ENCODE measurements around the gene PRDX6.
"Not testable (repeated sequence)": the region's sequence is repeated elsewhere in the genome, so short reads cannot be mapped to it uniquely, and the experiment has no call there.

Gene PRDX6

DNA sequence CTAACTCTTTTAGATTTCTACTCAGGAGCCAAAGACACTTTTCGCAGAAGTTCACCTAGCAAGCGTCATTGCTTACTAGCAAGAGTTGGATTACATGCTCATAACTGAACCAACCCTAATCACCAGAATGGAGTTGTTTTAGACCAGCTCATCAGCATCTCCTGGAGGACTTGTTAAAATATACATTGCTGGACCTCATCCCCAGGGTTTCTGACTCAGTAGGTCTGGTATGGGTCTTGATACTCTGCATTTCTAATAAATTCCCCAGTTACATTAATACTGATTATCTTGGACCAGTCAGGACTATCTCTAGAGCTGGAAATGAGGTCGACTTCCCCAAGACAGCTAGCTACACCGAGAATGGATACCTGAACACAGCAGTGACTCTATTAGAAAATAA lies 9.7 kb upstream of the PRDX6 start:
- Histone ChIP-seq H3K4me1 (ENCODE audit: control insufficient read depth, insufficient read depth, low read length) (no peaks in the 10 kb centered on the region), H3K9ac (ENCODE audit: low read length) (no peak overlapping the region), H3K4me3 (ENCODE audit: low read depth, low read length) (no peak overlapping the region), H3K36me3 (ENCODE audit: control insufficient read depth, insufficient read depth, low read length) (peaks cover 30% of the 10 kb centered on the region), H3K9me3 (ENCODE audit: control insufficient read depth, insufficient read depth, low read depth, low read length) (peaks cover 67% of the 10 kb centered on the region), H3K27me3 (ENCODE audit: control insufficient read depth, insufficient read depth, low read length) (no peaks in the 10 kb centered on the region), H3K27ac (ENCODE audit: low read depth, low read length) (no peak overlapping the region)

DNA sequence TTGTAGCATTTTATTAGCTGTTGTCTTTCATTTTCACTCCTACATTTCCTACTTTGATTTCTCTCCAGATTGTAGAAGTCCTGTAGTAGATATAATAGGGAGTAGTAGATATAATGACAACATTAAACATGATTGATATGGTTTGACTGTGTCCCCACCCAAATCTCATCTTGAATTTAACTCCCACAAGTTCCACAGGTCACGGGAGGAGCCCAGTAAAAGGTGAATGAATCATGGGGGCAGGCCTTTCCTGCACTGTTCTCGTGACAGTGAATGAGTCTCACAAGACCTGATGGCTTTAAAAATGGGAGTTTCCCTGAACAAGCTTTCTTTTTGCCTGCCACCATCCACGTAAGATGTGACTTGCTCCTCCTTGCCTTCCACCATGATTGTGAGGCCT lies 7.5 kb upstream of the PRDX6 start:
- Histone ChIP-seq H3K36me3 (ENCODE audit: control insufficient read depth, insufficient read depth, low read length) (peaks cover 42% of the 10 kb centered on the region), H3K4me3 (ENCODE audit: low read depth, low read length) (no peak overlapping the region), H3K4me1 (ENCODE audit: control insufficient read depth, insufficient read depth, low read length) (peaks cover 3% of the 10 kb centered on the region; the same call in 1 of the 2 replicates), H3K27me3 (ENCODE audit: control insufficient read depth, insufficient read depth, low read length) (no peaks in the 10 kb centered on the region), H3K9me3 (ENCODE audit: control insufficient read depth, insufficient read depth, low read depth, low read length) (peaks cover 58% of the 10 kb centered on the region), H3K27ac (ENCODE audit: low read depth, low read length) (no peak overlapping the region), H3K9ac (ENCODE audit: low read length) (no peak overlapping the region)

DNA sequence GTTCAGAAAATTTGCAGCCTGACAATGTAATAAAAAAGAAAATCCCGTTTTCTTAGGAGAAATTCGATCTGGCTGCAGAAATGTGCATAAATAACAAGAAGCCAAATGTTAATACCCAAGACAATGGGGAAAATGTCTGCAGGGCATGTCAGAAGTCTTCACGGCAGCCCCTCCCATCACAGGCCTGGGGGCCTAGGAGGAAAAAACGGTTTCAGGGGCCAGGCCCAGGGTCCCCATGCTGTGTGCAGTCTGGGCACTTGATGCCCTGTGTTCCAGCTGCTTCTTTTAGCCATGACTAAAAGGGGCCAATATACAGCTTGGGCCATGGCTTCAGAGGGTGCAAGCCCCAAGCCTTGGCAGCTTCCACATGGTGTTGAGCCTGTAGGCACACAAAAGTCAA lies 6.5 kb upstream of the PRDX6 start:
- Histone ChIP-seq H3K4me3 (ENCODE audit: low read depth, low read length) (no peak overlapping the region), H3K27me3 (ENCODE audit: control insufficient read depth, insufficient read depth, low read length) (no peaks in the 10 kb centered on the region), H3K36me3 (ENCODE audit: control insufficient read depth, insufficient read depth, low read length) (peaks cover 42% of the 10 kb centered on the region), H3K9ac (ENCODE audit: low read length) (no peak overlapping the region), H3K9me3 (ENCODE audit: control insufficient read depth, insufficient read depth, low read depth, low read length) (peaks cover 57% of the 10 kb centered on the region), H3K4me1 (ENCODE audit: control insufficient read depth, insufficient read depth, low read length) (peaks cover 3% of the 10 kb centered on the region; the same call in 1 of the 2 replicates), H3K27ac (ENCODE audit: low read depth, low read length) (no peak overlapping the region)

DNA sequence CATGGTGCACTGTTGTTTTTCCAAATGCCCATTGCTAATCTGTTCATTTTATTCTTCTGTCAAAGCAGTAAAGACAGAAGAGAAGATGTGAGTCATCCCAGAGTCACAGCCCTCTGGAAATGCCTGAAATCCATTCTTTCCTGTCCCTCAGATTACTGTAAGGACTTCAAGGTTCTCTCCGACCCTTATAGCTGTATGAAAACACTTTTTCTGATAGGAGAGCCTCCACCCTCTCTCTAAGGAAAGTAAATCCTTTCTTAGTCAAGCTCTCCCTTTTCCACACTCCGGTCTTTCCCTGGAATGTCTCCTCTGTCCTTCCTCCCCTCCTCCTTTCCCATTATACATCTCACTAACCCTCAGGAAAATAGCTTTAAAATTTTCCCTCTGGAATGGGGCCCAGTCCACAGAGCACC lies 3.5 kb upstream of the PRDX6 start:
- peak overlapping the region; percentile 59; the same call in 1 of the 2 replicates for H3K27ac ChIP-seq (ENCODE audit: low read depth, low read length)
- peaks cover 6% of the 10 kb centered on the region for H3K4me1 ChIP-seq (ENCODE audit: control insufficient read depth, insufficient read depth, low read length)
- peaks cover 35% of the 10 kb centered on the region for H3K9me3 ChIP-seq (ENCODE audit: control insufficient read depth, insufficient read depth, low read depth, low read length)
- peaks cover 27% of the 10 kb centered on the region for H3K36me3 ChIP-seq (ENCODE audit: control insufficient read depth, insufficient read depth, low read length)
- peak overlapping the region; percentile 35 for H3K9ac ChIP-seq (ENCODE audit: low read length)
- no peak overlapping the region; the same call in 1 of the 2 replicates for H3K4me3 ChIP-seq (ENCODE audit: low read depth, low read length)
- no peaks in the 10 kb centered on the region for H3K27me3 ChIP-seq (ENCODE audit: control insufficient read depth, insufficient read depth, low read length)

DNA sequence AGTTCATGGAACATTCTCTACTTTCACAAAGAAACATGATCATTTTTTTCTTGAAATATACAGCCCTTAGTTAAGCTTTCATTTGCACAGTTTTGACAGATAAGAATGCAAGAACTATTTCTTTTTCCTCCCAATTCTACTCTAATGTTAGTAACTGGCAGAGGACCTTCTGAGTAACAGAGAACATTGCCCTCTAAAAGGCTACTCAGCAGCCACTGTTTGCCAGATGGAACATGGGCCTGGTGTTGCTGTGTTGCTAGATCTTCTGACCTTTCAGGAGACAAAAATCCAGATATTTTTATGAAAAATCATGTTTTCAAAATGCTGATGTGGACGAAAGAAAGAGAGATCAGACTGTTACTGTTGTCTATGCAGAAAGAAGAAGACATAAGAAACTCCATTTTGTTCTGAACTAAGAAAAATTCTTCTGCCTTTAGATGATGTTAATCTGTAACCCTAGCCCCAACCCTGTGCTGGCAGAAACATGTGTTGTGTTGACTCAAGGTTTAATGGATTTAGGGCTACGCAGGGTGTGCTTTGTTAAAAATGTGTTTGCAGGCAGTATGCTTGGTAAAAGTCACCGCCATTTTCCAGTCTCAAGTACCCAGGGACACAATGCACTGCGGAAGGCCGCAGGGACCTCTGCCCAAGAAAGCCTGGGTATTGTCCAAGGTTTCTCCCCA lies 2.9 kb upstream of the PRDX6 start:
- H3K36me3 ChIP-seq (ENCODE audit: control insufficient read depth, insufficient read depth, low read length), result peaks cover 22% of the 10 kb centered on the region
- H3K9me3 ChIP-seq (ENCODE audit: control insufficient read depth, insufficient read depth, low read depth, low read length), result peaks cover 31% of the 10 kb centered on the region
- no peaks in the 10 kb centered on the region for H3K27me3 ChIP-seq (ENCODE audit: control insufficient read depth, insufficient read depth, low read length)
- H3K4me3 ChIP-seq (ENCODE audit: low read depth, low read length), result no peak overlapping the region; the same call in 1 of the 2 replicates
- H3K27ac ChIP-seq (ENCODE audit: low read depth, low read length), result peak overlapping the region; percentile 59; the same call in 1 of the 2 replicates
- H3K4me1 ChIP-seq (ENCODE audit: control insufficient read depth, insufficient read depth, low read length), result peaks cover 11% of the 10 kb centered on the region
- peak overlapping the region; percentile 35 for H3K9ac ChIP-seq (ENCODE audit: low read length)

DNA sequence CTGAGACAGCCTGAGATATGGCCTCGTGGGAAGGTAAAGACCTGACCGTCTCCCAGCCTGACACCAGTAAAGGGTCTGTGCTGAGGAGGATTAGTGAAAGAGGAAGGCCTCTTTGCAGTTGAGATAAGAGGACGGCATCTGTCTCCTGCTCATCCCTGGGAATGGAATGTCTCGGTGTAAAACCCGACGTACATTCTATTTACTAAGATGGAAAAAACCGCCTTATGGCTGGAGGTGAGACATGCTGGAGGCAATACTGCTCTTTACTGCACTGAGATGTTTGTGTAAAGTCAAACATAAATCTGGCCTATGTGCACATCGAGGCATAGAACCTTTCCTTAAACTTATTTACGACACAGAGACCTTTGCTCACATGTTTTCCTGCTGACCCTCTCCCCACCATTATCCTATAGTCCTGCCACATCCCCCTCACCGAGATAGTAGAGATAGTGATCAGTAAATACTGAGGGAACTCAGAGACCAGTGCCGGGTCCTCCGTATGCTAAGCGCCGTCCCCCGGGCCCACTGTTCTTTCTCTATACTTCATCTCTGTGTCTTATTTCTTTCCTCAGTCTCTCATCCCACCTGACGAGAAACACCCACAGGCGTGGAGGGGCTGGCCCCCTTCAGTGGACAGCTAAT lies 2.2 kb upstream of the PRDX6 start:
- H3K27me3 ChIP-seq (ENCODE audit: control insufficient read depth, insufficient read depth, low read length), result not testable (repeated sequence)
- Histone ChIP-seq H3K9me3 (ENCODE audit: control insufficient read depth, insufficient read depth, low read depth, low read length) (peaks cover 25% of the 10 kb centered on the region), H3K4me1 (ENCODE audit: control insufficient read depth, insufficient read depth, low read length) (peaks cover 16% of the 10 kb centered on the region), H3K4me3 (ENCODE audit: low read depth, low read length) (peak overlapping the region; percentile 93), H3K9ac (ENCODE audit: low read length) (peak overlapping the region; percentile 55), H3K27ac (ENCODE audit: low read depth, low read length) (peak overlapping the region; percentile 39; the same call in 1 of the 2 replicates), H3K36me3 (ENCODE audit: control insufficient read depth, insufficient read depth, low read length) (peaks cover 29% of the 10 kb centered on the region)

DNA sequence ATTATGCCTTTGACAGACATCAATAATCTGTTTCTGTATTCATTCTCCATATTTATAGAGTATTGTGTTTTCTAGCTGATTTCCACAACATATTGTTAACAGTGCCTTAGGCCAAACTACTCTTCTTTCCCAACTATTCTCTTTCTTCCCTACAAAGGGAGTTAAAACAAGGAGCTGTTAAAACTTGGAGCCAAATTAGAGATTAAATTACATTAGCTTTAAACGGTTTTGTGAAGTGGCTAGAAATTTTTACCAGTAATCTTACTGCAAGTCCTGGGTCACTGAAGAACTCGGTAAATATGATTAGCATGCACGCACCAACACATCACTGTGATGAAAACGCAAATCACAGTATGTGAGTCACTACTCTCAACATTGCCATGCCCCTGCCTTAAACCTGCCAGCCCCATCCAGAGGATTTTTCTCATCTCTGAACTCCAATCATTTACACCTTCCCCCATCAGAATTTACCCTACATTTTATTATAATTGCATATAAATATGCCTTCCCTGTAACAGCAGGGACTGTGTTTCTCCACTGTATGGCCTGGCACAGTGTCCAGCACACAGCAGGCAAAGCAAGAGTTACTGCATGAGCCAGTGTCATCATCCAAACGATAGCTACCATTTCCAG lies 1.5 kb upstream of the PRDX6 start:
- H3K27ac ChIP-seq (ENCODE audit: low read depth, low read length), result peak overlapping the region; percentile 39; the same call in 1 of the 2 replicates
- peaks cover 17% of the 10 kb centered on the region for H3K9me3 ChIP-seq (ENCODE audit: control insufficient read depth, insufficient read depth, low read depth, low read length)
- H3K36me3 ChIP-seq (ENCODE audit: control insufficient read depth, insufficient read depth, low read length), result peaks cover 37% of the 10 kb centered on the region
- H3K4me3 ChIP-seq (ENCODE audit: low read depth, low read length), result peak overlapping the region; percentile 93
- H3K27me3 ChIP-seq (ENCODE audit: control insufficient read depth, insufficient read depth, low read length), result no peaks in the 10 kb centered on the region
- peaks cover 19% of the 10 kb centered on the region for H3K4me1 ChIP-seq (ENCODE audit: control insufficient read depth, insufficient read depth, low read length)
- peak overlapping the region; percentile 55 for H3K9ac ChIP-seq (ENCODE audit: low read length)

DNA sequence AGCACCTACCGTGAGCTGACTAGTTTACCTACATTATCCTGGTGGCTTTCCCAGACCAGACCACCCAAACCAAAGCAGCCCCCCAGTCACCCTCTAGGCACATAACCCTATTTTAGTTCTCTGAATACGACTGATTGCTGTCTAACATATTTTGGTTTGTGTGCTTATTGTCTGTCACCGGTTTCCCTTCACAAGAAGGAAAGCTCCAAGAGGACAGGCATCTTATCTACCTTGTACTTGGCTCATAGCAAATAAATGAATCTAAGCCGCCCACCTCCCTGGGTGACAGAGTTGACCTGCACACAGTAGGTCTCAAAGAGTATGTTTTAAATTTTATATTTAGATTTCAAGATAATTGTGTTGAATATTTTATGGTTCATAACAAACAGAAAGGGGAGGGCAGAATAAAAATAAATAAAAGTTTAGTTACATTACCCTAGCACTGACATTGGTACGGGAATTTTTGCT lies 904 bp upstream of the PRDX6 start:
- H3K27me3 ChIP-seq (ENCODE audit: control insufficient read depth, insufficient read depth, low read length), result no peaks in the 10 kb centered on the region
- peaks cover 12% of the 10 kb centered on the region for H3K9me3 ChIP-seq (ENCODE audit: control insufficient read depth, insufficient read depth, low read depth, low read length)
- no peak overlapping the region for H3K27ac ChIP-seq (ENCODE audit: low read depth, low read length)
- peak overlapping the region; percentile 93 for H3K4me3 ChIP-seq (ENCODE audit: low read depth, low read length)
- peaks cover 42% of the 10 kb centered on the region for H3K36me3 ChIP-seq (ENCODE audit: control insufficient read depth, insufficient read depth, low read length)
- peaks cover 19% of the 10 kb centered on the region for H3K4me1 ChIP-seq (ENCODE audit: control insufficient read depth, insufficient read depth, low read length)
- peak overlapping the region; percentile 92 for H3K9ac ChIP-seq (ENCODE audit: low read length)

DNA sequence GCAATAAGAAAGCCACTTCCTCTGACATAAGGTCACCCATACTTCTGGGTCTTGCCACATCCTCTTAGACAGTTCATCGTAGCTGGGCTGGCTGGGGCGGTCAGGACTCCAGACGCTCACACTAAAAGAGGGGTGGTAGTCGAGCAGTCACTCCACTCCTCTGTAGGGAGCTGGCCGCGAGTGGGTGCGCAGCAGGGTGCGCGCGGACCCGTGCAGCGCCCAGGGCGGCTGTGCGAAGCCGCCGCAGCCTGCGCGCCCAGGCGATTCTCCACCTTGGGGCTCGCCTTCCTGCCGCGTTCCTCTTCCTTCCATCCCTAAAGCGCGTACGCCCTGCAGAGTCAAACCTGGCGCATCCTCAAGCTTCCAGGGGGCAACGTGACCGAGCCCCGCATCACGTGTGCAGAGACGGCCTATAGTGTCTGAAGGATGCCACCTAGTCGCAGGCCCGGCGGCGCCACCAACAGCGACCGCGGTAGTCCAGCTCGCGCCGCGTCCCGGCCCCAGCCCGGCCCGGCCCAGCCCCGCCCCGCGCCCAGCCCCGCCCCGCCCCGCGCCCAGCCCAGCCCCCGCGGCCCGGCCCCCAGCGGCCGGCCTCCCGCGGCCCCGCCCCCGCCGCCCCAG lies 360 bp upstream of the PRDX6 start:
- H3K4me3 ChIP-seq (ENCODE audit: low read depth, low read length), result peak overlapping the region; percentile 99
- peak overlapping the region; percentile 69; the same call in 1 of the 2 replicates for H3K27ac ChIP-seq (ENCODE audit: low read depth, low read length)
- peaks cover 8% of the 10 kb centered on the region for H3K9me3 ChIP-seq (ENCODE audit: control insufficient read depth, insufficient read depth, low read depth, low read length)
- H3K36me3 ChIP-seq (ENCODE audit: control insufficient read depth, insufficient read depth, low read length), result peaks cover 44% of the 10 kb centered on the region
- H3K4me1 ChIP-seq (ENCODE audit: control insufficient read depth, insufficient read depth, low read length), result peaks cover 19% of the 10 kb centered on the region
- no peaks in the 10 kb centered on the region for H3K27me3 ChIP-seq (ENCODE audit: control insufficient read depth, insufficient read depth, low read length)
- H3K9ac ChIP-seq (ENCODE audit: low read length), result peak overlapping the region; percentile 92

DNA sequence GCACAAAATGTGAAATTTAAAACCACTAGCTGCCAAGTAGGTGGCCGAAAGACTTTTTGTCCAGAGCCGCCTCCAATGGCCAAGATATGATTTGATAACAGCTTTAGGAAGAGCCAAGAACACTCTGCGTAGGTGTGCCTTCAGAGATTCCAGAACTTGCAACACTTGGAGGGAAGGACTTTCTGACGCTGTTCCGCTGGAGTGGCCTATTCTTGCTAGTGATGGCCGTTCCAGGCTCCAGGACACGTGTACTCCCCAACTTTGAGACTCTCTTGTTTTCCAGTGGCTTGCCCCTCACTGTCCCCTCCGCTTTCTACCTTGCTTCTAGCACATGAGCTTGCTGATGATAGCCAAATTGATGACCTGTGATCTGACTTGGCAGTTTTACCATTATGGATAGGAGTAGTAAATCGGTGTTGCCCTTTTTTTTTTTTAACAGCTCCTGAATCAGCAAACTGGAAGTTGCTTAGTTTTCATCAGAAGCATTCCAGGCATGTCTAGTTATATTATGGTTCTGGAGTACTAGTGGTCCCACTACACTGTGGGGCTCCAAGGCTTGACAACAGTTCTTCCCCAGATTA lies 1.0 kb downstream of the PRDX6 start:
- Histone ChIP-seq H3K36me3 (ENCODE audit: control insufficient read depth, insufficient read depth, low read length) (peaks cover 48% of the 10 kb centered on the region), H3K4me3 (ENCODE audit: low read depth, low read length) (peak overlapping the region; percentile 99), H3K27ac (ENCODE audit: low read depth, low read length) (peak overlapping the region; percentile 87; the same call in 1 of the 2 replicates), H3K27me3 (ENCODE audit: control insufficient read depth, insufficient read depth, low read length) (no peaks in the 10 kb centered on the region), H3K4me1 (ENCODE audit: control insufficient read depth, insufficient read depth, low read length) (peaks cover 19% of the 10 kb centered on the region), H3K9me3 (ENCODE audit: control insufficient read depth, insufficient read depth, low read depth, low read length) (no peaks in the 10 kb centered on the region; the same call in 1 of the 2 replicates), H3K9ac (ENCODE audit: low read length) (peak overlapping the region; percentile 98)

Data from HUES6 (cell line).